ENCODE measurements around the gene NRG3. TPM values are rescaled to one million over a fixed set of nuclear protein-coding genes. Genes with fewer than 3 reads are reported as not detected.

NRG3 gene
- total and polyA plus RNA-seq, 2 of the 4 experiments (the other 2 are of a cell fraction) = not detected

DNA sequence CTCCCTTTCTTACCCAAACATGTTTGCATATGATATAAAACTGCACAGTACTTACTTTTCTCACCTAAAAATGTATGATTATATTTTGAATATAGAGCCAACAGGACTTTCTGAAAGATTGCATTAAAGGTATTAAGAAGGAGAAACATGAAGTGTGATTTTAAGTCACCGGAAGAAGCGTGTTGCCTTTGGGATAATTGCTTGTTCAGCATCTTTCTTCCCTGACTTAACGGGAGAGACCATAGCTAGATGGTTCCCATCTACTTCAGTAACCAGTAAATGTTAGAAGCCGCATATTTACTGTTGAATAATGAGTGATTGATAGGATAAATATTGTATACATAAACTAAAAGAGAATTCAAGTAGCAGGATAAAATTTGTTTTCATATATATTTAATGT is 197.1 kb downstream of the NRG3 start:
- Histone ChIP-seq H2BK20ac (ENCODE audit: low read depth, low read length) (no peak overlapping the region), H3K23ac (ENCODE audit: low read depth, low read length) (no peak overlapping the region), H3K4me2 (ENCODE audit: low read depth, low read length) (no peak overlapping the region), H2AK5ac (ENCODE audit: low read depth, low read length) (no peak overlapping the region), H3K27me3 (ENCODE audit: control insufficient read depth, insufficient read depth, low read length) (no peaks in the 10 kb centered on the region), H3K9ac (ENCODE audit: low read depth, low read length) (no peak overlapping the region), H3K14ac (replicated peaks; ENCODE audit: low read depth, low read length) (no peak overlapping the region), H3K79me1 (ENCODE audit: low read depth in 1 of 2, low read length in 2 of 2) (no peaks in the 10 kb centered on the region), H3K4me1 (ENCODE audit: control insufficient read depth, insufficient read depth, low read length) (no peaks in the 10 kb centered on the region), H4K91ac (ENCODE audit: insufficient read depth, low read depth, low read length) (no peak overlapping the region), H2BK15ac (ENCODE audit: low read depth, low read length) (no peak overlapping the region), H3K56ac (ENCODE audit: extremely low read depth, insufficient read depth, low read length) (no peak overlapping the region), H2BK120ac (ENCODE audit: low read depth, low read length) (no peak overlapping the region), H4K5ac (ENCODE audit: low read depth, low read length) (no peak overlapping the region), H3K9me1 (ENCODE audit: insufficient read depth, low read length) (no peaks in the 10 kb centered on the region), H3K18ac (ENCODE audit: low read depth, low read length) (no peak overlapping the region), H3K4ac (ENCODE audit: low read depth, low read length) (no peak overlapping the region), H3K4me3 (ENCODE audit: insufficient read depth, low read depth, low read length) (no peak overlapping the region), H3K36me3 (ENCODE audit: control insufficient read depth, insufficient read depth, low read length) (no peaks in the 10 kb centered on the region), H2AK9ac (replicated peaks; ENCODE audit: low read depth, low read length, poor library complexity) (no peak overlapping the region), H4K8ac (ENCODE audit: low read depth in 2 of 2, low read length in 2 of 2) (no peak overlapping the region), H4K20me1 (ENCODE audit: insufficient read depth, low read length) (no peaks in the 10 kb centered on the region), H3K27ac (ENCODE audit: insufficient read depth, low read length) (no peak overlapping the region), H3K9me3 (ENCODE audit: control insufficient read depth, insufficient read depth, low read length) (peaks cover 13% of the 10 kb centered on the region), H2BK5ac (ENCODE audit: low read depth, low read length, poor library complexity, severe bottlenecking) (no peak overlapping the region), H2AFZ (replicated peaks; ENCODE audit: low read length, poor library complexity) (no peak overlapping the region)
- ATAC-seq (ENCODE audit: low read depth) = no peak
- BruUV-seq (replicated peaks) = no TSS peak
- no peak for DNase-seq
- dilution Hi-C loops (cut with HindIII; ENCODE audit: low sequenced_read_pairs, unreplicated experiment) = no loop called here
- in situ Hi-C loops (cut with MboI; ENCODE audit: low sequenced_read_pairs) = no loop called here
- CTCF ChIA-PET = no interaction called here
- POLR2A ChIA-PET (ENCODE audit: unreplicated experiment) = no interaction called here
- intact Hi-C loops (cut with micrococcal nuclease) = no loop called here
- TF ChIP-seq NFE2L2 (IDR thresholded peaks at IDR 0.05; ENCODE audit: low read depth, low read length) (no peak), RCOR1 (IDR thresholded peaks at IDR 0.05; ENCODE audit: insufficient replicate concordance, low read length) (no peak), MAFK (IDR thresholded peaks at IDR 0.05; ENCODE audit: low read depth, low read length) (0 out of 2 replicates have a peak, but pooled peaks have one; percentile 23), CHD1 (IDR thresholded peaks at IDR 0.05; ENCODE audit: low read depth, low read length) (no peak), MAZ (IDR thresholded peaks at IDR 0.05; ENCODE audit: borderline replicate concordance, low read depth, low read length) (no peak)
- WGBS, 2 experiments (ENCODE audit: extremely low coverage in 2 of 2, insufficient read length in 1 of 2) = no CpG with 5 or more reads among the region's 4 CpGs

Data from IMR-90 (cell line).